Activated naive CD4-positive, alpha-beta T cell treated with anti-CD3 and anti-CD28 coated beads, Interleukin-2, amount 50 U/mL, for 16 hours (primary cell): ENCODE data around the gene AVPR1B.

ENCODE experiments used
- DNase-seq: peaks from one replicate; pipeline ENCODE4 v3.0.0-alpha.2; 2020

Gene AVPR1B

DNA sequence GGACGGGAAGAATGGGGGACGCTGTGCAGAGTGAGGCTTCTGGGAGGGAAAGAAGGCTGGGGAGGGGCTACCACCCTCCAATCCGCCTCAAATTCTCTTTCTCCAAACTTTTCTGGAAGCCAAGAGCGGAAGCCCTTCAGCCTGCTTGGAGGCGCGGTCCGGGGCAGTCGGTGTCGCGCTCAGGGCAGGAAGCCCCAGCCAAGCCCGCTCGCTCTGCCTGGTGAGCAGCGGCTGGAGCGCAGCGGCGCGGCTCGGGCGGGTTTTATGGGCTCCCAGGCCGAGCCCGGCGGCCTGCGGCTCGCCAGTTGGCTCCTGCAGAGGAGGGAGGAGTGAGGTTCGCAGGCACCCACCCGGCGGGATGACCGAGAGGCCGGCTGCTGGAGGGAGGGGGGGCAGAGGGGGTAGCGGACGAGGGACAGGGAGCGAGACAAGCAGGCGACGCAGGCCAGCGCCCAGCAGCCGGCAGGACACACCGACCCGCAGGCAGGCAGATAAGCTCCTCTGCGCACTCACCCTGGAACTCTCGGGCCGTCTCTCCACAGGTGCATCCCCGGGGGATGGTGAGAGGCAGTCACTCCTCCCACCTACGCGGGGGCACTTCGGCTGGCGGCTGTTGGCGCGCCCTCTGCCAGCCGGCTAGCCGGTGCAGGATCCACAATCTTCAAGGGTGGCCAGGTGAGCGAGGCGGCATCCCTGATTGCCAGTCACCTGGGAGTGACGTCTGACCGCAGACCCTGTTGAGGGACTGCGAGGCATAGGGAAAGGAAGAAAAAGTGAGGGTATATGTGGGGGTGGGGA lies at the start of gene AVPR1B:
Gene AVPR1B (minus strand): TSS at position 238 of the 798 bp plus-strand sequence. CDS start 498 bp downstream, outside the sequence.
- DNase-seq: peak; percentile 31

DNA sequence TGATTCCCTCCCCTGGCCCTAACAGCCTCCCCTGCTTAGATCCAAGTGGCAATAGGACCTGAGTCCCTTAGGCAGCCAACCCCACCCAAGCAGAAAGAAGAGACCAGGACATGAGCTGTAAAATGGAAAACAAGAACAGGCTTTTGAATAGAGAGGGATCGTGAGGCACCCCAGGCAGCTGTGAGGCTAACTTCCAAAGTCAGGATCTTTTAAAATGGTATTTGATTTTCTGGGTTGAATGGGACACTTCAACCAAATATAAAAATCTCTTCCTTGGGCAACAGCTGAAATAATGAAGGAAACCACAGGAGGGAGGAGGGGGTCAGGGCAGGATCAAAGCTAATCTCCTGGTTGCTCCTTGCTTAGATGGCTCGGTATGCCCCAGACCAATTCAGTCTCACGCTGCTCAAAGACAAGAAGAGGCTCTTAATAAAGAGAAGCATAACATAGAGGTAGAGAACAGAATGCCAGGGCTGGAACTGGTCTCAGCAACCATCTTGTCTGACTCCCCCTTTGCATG lies 28.6 kb upstream of the AVPR1B start:
- DNase-seq: no peak

- no peak for DNase-seq
Observed at GRCh38 chr1:206144605-206145004, 27.4 kb upstream of the AVPR1B start.

- no peak for DNase-seq
Observed at GRCh38 chr1:206143537-206144172, 26.5 kb upstream of the AVPR1B start.

DNA sequence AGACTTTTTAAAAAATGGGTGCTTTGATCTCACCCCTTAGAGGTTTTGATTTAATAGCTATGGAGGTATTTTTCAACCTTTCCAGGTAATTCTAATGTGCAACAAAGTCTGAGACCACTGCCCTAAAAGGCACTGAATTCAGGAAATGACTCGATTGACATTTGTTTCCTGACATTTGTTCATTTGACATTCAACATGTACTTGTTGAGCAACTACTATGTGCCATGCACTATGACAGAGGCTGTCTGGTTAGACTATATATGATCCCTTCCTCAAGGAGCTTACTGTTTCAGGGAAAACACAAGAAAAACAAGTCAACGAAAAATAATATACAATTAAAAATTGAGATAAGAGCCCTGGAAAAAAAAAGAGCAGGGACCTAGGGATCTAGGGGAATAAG lies 25.6 kb upstream of the AVPR1B start:
- DNase-seq: no peak

GRCh38 chr1:206142011-206142410 lies 24.8 kb upstream of the AVPR1B start:
- DNase-seq: no peak

DNA sequence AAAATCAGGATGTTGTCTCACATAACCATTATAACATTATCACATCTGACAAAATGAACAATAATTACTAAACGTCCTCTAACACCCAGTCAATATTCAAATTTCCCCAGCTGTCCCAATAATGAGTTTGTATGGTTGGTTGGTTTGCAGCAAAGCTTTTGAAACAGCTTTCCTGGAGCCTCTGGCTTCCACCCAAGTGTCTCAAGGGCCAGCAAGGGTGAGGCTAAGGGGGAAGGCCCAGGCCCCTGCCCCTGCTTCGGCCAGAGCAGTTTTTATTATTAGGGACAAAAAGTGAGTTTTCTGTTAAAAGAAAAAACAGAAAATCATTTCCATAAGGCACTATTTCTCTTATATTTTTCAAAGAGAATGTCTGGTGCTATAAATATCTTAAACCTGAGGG lies 19.1 kb upstream of the AVPR1B start:
- no peak for DNase-seq

- no peak for DNase-seq
Observed at GRCh38 chr1:206135248-206135647, 18.1 kb upstream of the AVPR1B start.

DNA sequence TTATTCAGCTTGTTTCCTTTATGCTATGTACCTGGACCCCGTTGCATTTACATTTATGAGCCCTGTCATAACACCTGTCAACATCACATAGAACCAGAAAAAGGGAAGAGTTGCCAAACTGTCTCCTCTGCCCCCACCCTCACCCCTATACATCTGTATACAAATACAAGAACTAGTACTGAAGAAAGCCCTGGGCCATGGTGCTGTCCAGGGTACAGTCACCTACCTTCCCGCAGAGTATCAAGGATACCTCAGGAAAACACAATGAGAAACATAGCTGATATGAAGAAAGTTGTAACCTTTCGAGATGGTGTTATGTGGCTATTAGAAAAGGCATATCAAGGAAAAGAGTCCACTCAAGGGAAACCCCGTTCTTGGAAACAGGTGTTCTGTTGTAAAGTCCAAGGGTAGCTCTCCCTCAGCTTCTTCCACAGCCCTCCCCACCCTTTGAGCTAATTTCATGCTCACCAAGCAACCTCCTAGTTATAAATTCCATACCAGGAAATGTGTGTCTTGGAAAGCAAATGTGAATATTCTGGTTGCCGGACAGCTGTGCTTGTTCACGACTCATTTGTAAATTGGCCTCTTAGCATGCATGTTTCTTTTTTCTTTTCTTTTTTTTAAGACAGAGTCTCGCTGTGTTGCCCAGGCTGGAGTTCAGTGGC lies 16.7 kb upstream of the AVPR1B start:
- DNase-seq: no peak

DNA sequence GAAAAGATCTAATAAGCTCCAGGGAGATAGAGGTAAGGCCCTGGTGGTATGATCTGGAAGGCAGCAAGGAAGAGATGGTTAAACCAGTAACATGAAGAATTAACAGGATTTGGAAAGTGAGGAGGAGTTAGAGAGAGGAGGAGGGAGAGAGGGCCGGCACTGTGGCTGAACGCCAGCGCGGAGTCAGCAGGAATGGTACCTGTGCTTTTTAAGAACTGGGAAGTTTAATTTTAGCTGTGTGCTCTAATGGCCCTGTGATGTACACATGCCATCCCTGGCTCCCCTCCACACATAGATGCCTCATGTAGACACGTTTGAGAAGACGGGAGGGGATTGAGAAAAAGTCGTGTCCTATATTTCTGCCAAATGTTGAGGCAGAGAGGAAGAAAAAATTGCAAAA lies 13.8 kb upstream of the AVPR1B start:
- DNase-seq: no peak

DNA sequence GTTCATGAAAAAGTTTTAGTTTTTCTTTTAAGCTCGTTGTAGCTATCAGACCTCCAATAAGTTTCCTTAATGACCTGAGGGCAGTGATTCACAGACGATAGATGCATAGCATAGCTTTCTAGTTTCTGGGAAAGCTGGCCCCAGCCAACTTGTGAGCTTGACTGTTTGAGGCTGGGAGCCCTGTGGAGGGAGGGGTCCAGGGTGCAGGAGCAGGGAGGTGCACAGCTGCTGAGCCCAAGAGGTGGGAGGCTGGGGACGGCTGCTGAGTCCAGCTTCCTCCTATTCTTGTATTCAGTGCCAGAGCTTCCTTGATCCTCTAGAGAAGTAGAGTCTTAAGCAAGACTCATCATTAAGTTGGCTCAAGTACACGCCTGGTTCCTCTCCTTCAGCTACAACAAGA lies 11.0 kb upstream of the AVPR1B start:
- DNase-seq: no peak

GRCh38 chr1:206127336-206127735 lies 10.1 kb upstream of the AVPR1B start:
- DNase-seq: no peak

DNA sequence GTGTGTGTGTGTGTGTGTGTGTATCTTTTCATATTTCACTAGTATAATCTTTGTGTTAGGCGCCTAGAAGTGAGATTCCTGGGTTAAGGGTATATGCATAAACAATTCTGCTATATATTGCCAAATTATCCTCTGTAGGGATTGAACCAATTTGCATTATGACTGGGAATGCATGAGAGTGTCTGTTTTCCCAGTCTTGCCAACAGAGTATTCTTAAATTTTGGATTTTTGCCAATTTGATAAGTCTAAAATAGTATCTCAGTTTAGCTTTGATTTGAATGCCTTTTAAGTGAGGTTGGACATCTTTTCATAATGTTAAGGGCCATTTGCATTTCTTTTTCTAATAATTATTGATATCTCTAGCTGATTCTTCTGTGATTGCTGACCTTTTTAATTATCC lies 8.2 kb upstream of the AVPR1B start:
- DNase-seq: no peak

- no peak for DNase-seq
Observed at GRCh38 chr1:206122686-206123085, 5.5 kb upstream of the AVPR1B start.

DNA sequence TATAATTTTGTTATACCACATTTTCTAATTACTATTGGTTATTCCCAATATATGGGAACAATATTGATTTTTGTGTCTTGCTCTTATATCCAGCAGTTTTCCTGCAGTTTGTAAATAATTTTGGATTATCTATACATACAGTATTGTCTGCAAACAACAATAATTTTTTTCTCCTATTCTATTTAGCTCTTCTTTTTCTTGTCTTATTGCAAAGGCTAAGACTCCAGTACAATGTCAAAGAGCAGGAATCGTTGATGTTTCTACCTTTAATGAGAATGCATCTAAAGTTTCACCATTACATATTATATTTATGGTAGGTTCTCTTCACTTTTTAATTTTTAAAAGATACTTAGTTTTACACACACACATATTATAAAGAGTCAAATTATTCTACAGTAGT lies 4.1 kb upstream of the AVPR1B start:
- DNase-seq: no peak

GRCh38 chr1:206120406-206120805 lies 3.2 kb upstream of the AVPR1B start:
- DNase-seq: no peak

DNA sequence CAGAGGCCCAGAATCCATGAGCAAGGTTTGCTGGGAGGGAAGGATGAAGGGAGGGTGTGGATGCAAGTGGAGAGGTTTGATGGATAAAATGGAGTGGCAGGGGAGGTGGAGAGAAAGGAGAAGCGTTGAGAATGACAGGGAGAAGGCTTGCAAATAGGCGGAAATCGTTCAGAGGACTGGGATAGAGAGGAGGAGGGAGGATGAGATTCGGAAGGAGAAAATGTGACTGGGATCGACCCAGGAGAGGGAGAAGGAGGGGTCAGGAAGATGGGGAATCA lies 376 bp downstream of the AVPR1B start:
- DNase-seq: no peak

GRCh38 chr1:206116191-206116872 lies 856 bp downstream of the AVPR1B start:
- DNase-seq: no peak

DNA sequence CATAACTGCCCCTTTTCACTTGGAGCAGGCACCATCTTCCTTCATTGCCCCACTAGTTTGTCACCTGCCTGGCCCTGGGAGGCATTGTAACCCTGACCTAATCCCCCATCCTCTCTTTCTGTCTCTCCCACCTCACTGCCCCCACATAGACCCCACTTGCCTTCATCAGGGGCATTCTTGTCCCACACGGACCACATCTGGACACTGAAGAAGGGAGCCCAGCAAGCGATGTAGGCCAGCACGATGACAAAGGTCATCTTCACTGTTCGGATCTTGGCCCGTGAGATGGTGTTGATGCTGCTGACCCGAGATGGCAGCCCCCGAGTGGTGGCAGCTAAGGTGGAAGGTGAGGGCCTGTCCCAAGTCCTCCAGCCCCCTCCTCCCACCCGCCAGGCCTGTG lies 1.4 kb downstream of the AVPR1B start:
- DNase-seq: no peak

- no peak for DNase-seq
Observed at GRCh38 chr1:206114692-206115640, 2.2 kb downstream of the AVPR1B start.

GRCh38 chr1:206112600-206113301 lies 4.4 kb downstream of the AVPR1B start:
- DNase-seq: no peak
